ENCODE data around the gene PODNL1.

Gene PODNL1

DNA sequence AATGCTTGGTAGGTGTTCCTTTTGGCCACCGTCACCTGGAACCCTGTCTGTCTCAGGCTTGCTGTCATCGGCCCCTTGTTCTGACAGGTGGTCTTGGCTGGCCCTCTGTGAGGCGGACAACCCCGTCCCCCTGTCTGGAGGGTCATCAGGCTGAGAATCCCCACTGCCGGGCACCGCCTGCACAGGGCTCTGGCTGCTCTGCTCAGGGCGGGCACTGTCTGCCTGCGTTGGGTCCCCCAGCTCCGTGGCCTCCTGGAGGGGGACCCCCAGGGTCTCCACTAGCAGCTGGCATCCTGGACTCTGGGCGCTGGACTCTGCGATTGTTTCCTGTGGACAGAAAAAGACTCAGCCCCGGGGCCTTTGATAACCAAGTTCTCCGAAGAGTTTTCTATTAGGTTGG, 48.1 kb downstream of the PODNL1 start:
- no peak for DNase-seq (ENCODE audit: low read depth in 2 of 2)

DNA sequence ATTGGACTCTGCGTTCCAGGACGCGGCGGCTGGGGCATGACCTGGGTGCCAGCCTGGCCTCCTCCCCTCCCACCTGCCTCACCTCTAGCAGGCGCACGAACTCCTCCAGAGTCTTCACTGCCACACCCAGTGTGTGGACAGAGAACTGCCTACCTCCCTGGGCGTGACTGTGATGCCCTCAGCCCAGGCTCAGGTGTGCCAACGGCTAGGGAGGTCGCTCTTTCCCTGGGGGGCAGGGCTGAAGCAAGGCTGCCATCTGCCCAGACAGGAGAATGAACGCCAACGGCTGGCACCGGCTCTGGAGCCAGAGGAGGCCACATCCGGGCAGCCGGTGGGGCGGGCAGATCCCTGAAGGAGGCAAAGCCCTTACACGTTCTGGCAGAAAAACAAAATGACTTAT, 49.9 kb downstream of the PODNL1 start:
- DNase-seq (ENCODE audit: low read depth in 2 of 2), result no peak

DNA sequence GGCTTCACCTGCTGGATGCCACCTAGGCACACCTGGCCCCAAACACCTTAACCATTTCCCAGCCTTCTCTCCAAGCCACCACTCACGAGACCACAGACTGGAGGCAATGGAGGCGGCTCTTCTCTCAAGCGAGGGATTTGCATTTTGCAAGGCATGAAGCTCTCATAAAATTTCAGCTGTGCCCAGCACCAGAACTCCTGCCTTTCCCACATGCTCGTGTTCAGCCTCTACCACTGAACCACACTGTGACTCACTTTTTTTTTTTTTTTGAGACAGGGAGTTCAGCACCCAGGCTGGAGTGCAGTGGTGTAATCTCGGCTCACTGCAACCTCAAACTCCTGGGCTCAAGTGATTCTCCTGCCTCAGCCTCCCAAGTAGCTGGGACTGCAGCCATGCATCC, 50.7 kb downstream of the PODNL1 start:
- no peak for DNase-seq (ENCODE audit: low read depth in 2 of 2)

DNA sequence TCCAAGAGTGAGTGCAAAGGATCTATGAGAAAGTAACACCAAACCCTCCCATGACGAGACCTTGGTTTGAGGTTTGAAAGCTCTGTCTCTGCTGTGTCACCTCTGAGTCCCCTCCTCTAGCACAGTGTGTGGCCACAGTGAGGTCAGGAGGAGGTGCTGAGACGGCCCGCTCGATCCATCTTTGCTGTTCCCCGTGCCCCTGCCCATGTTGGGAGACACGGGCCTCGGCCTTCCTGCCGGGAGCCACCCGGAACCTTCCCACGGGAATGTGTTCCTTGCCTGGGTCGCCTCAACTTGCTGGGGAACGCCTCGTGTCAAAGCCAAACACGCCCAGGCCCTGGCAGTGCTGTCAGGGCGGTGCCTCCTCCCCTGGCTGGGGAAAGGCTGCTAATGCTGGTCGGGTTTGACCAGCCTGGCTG, 51.2 kb downstream of the PODNL1 start:
- DNase-seq (ENCODE audit: low read depth in 2 of 2), result no peak

DNA sequence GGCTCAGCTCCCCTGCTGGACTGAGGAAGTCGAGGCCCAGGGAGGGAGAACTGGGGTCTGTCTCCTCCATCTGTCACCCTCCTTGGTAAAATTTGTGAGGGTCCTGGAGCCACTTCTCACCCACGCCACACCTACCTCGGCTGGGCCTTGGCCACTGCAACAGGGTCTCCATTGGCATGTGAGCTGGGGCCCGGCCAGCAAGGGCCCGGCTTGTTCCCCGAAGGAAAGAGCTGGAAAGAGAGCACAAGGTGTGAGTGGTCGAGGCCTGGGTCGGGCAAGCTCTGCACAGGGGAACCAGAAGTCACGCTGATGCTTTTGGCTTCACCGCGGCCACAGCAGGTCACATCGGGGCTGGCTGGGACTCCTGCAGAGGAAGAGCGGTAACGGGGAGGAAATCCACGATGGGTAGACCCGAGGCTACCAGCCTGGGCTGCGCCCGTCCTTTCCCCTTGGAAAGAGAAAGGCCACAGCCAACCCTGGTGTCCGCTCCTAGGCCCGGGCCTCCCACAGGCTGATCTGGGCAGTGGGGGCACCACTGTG, 52.3 kb downstream of the PODNL1 start:
- DNase-seq (ENCODE audit: low read depth in 2 of 2), result no peak

DNA sequence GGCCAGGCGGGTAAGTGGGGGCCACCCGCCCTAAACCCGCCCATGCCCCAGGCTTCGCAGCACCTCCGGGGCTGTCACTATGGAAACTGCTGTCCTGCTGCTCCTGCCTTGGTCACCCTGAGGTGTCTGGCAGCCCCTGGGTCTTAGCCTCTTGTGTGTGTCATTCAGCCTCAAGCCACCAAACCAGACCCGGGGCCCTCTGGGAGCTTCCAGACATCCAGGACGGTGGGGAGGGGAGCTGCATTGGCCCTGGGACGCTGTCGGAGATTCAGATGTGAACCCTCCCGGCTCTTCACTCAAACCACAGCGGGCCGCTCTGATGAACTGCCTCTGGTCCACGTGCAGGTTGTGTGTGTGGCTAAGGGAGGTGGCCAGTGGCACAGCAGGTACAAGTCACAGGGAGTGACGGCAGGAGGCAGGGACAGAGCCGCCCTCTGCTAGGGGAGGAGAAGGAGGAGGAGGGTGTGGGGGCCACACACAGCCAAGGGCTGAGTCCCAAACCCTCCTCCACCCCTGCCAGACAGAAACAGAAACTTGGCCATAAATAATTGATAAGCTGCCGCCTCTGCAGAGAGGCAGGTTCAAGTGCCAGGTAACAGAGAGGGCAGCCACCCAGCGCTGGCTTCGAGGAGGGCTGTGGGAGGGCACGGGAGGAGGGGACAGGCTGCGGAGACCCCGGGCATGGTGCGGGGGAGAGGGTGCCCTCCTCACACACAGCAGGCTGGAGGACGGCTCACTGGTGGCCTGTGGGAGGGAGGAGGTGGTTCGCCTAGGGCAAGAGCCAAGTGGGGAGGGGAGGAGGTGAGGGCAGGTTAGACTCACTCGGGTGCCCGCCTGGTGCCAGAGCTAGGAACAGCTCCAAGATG, 53.3 kb downstream of the PODNL1 start:
- DNase-seq (ENCODE audit: low read depth in 2 of 2), result no peak

DNA sequence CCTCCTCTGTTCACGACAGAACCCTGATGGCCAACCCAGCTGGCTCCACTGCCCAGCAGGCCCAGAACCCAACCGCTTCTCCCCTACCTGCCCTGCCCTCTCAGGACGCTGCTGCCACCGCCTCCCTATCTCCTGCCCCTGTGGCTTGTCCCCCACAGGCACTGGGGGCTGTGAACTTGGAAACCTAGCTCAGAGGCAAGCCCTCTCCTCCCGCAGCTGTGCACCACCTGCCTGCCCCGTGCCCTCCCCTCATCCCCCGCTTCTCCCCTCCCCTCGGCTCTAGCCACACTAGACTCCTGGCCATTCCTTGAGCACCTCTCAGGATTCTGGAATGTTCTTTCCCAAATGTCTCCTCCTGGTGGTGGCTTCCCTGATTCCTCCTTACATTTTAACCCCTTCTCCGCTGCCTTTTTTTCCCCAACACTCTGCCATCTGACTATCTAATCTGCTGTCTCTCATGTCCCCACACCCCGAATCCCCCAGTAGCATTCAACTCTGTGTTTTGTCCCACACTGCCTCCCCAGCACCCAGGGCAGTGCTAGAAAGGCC, 54.6 kb downstream of the PODNL1 start:
- no peak for DNase-seq (ENCODE audit: low read depth in 2 of 2)

DNA sequence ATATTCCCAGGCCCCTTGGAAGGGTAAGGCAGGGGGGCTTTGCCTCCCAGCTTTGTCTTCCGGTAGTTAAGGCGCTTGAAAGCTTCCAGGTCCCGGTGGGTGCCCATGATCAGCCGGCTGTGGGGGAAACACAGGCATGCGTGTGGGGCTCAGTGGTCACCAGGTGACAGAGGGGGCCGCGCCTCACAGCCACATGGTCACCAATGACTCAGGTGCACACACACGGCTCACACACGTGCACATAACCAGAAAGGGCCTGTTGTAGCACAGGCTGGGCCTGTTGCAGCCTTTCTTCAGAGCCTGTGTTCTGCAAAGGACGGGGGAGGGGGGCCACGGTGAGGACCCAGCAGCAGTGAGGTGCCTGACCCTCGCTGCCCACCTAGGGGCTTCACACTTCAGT, 55.4 kb downstream of the PODNL1 start:
- DNase-seq (ENCODE audit: low read depth in 2 of 2), result no peak

DNA sequence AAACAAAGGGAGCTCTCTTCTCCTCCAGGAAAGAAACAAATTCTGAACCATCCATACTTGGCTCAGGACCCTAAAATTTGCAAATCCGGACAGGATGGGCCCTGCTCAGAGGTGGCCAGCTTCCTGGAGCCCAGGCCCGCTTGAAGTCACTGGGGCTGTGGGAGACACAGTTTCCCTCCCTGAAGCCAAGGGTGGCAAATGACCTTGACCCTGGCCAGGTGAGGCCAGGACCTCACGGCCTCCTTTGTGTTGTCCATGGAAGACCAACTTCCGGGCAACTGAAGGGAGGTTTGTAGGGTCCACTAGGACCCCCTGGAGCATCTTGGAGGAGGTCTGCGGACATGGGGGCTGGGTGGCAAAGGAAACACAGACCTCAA, 55.8 kb downstream of the PODNL1 start:
- no peak for DNase-seq (ENCODE audit: low read depth in 2 of 2)

DNA sequence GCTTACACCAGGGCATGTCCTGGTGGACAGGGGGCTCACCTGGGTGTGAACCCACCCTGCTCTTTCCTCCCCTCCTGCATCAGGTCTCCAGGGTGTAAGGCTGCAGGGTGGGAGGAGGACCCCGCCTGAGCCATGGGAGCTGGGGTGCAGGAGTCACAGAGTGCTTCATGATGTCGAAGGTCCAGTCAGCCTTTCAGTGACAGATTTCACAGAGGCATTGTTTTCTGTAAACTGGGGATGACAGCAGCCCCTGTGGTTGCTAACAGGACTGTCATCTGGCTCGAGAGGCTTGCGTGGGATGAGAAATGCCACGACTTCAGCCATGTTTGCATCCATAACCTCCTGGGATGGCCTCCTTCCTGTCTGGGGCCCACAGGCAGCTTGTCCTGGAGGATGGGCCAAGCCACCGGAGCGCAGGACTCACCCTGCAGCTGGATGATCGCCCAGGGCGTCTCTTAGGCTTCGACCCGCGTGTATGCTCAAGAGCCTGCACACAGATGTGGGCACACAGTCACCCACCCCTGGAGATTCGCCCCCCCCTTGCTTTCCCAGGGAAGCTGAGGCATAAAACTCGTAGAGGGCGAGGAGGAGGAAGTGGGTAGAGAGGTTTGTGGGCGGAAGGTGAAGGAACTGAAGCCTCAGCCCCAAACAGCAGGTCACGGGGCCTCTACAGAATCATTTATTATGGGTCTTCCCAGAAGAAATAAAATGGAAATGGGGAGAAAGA, 56.4 kb downstream of the PODNL1 start:
- no peak for DNase-seq (ENCODE audit: low read depth in 2 of 2)

DNA sequence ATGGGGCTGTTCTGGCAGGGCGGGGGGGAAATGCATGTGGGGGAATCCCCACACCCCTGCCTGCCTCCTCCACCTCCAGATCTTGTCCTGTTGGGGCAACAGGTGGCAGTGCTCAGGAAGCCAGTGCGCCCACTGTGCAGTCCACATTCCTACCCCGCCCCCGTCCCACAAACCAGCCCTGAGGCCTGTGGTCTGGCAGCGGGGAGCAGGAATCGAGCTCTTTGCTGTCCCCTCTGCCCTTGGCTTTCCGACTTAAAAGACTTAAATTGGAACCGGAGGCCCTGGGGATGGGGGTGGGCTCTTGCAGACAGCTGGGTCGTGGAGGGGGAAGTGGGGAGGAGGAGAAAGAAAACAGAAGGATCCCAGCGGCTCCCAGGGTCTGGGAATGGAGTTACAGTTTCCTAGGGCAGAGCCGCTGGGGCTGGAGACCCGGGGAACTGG, 56.9 kb downstream of the PODNL1 start:
- DNase-seq (ENCODE audit: low read depth in 2 of 2), result no peak
